DND-41 (cell line): ENCODE measurements around the gene POLN.

Experiments used
- ATAC-seq: fragments of 200-7000 bp; cut with Tn5 transposase; 3 replicates; pipeline ENCODE4 v1.9.1; 2021; ENCODE audit warnings: low read depth; ENCODE audit not compliant: insufficient read depth
- DNase-seq: peaks from one replicate; pipeline ENCODE4 v3.0.0-alpha.2; 2020
- H2AFZ ChIP-seq: 2 replicates; pipeline ENCODE4 v1.6.0; 2012; ENCODE audit warnings: low read depth, low read length
- H3K27ac ChIP-seq: 2 replicates; pipeline ENCODE4 v1.5.1; 2012; ENCODE audit warnings: low read length, inconsistent platforms
- H3K27me3 ChIP-seq: fragments of 200-600 bp; sonication (generic); 2 replicates; pipeline ENCODE4 v1.6.0; 2012; ENCODE audit warnings: low read length, mild to moderate bottlenecking, inconsistent platforms; ENCODE audit not compliant: insufficient read depth, poor library complexity
- H3K36me3 ChIP-seq: 2 replicates; pipeline ENCODE4 v1.5.1; 2012; ENCODE audit warnings: low read length, inconsistent platforms; ENCODE audit not compliant: insufficient read depth
- H3K4me1 ChIP-seq: 2 replicates; pipeline ENCODE4 v1.5.1; 2012; ENCODE audit warnings: mild to moderate bottlenecking, low read length; ENCODE audit not compliant: insufficient read depth
- H3K4me2 ChIP-seq: 2 replicates; pipeline ENCODE4 v1.6.0; 2012; ENCODE audit warnings: mild to moderate bottlenecking, moderate library complexity, low read length, inconsistent platforms; ENCODE audit not compliant: insufficient read depth
- H3K4me3 ChIP-seq, 2 experiments: fragments of 200-600 bp in 1 of 2; shearing (Covaris generic) in 1 of 2; 2 replicates each; pipeline ENCODE4 v1.5.1; 2012 to 2016; ENCODE audit warnings: inconsistent platforms in 2 of 2, low read length in 2 of 2, mild to moderate bottlenecking in 2 of 2, low read depth in 1 of 2, moderate library complexity in 1 of 2
- H3K79me2 ChIP-seq: 2 replicates; pipeline ENCODE4 v1.6.0; 2012; ENCODE audit warnings: low read length, inconsistent platforms; ENCODE audit not compliant: insufficient read depth
- H3K9ac ChIP-seq: 2 replicates; pipeline ENCODE4 v1.6.0; 2012; ENCODE audit warnings: low read depth, mild to moderate bottlenecking, inconsistent platforms, low read length, moderate library complexity
- H3K9me3 ChIP-seq: 2 replicates; pipeline ENCODE4 v1.5.1; 2012; ENCODE audit warnings: low read length, moderate library complexity, mild to moderate bottlenecking, inconsistent platforms; ENCODE audit not compliant: insufficient read depth, severe bottlenecking
- H4K20me1 ChIP-seq: 2 replicates; pipeline ENCODE4 v1.6.0; 2012; ENCODE audit warnings: low read length; ENCODE audit not compliant: insufficient read depth
- EZH2 ChIP-seq: IDR thresholded peaks from 3 replicates; pipeline ENCODE4 v1.6.1; 2012; ENCODE audit warnings: borderline replicate concordance, low read depth, mild to moderate bottlenecking, moderate library complexity, low read length, inconsistent platforms; ENCODE audit not compliant: severe bottlenecking
- TF ChIP-seq, protein P1 (sequence below): IDR thresholded peaks from 2 replicates; pipeline ENCODE4 v1.5.1; 2012; ENCODE audit warnings: borderline replicate concordance, low read length, moderate library complexity, mild to moderate bottlenecking; ENCODE audit not compliant: poor library complexity, severe bottlenecking; ENCODE audit errors: extremely low read depth

Gene POLN

DNA sequence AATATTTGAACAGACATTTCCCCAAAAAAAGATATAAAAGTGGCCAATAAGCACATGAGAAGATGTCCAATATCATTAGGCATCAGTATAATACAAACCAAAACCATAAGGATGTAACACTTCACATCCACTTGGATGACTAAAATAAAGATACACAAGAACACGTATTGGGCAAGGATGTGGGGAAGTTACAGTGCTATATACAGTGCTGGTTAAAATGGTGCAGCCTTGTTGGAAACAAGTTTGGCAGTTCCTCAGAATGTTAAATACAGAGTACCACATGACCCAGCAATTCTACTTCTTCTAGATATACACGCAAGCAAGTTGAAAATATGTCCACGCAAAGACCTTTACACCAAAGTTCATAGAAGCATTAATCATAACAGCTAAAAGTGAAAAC, 58.9 kb downstream of the POLN start:
- H3K79me2 ChIP-seq: no peaks in the 10 kb centered on the region
- ATAC-seq: no peak
- TF ChIP-seq, protein P1, sequence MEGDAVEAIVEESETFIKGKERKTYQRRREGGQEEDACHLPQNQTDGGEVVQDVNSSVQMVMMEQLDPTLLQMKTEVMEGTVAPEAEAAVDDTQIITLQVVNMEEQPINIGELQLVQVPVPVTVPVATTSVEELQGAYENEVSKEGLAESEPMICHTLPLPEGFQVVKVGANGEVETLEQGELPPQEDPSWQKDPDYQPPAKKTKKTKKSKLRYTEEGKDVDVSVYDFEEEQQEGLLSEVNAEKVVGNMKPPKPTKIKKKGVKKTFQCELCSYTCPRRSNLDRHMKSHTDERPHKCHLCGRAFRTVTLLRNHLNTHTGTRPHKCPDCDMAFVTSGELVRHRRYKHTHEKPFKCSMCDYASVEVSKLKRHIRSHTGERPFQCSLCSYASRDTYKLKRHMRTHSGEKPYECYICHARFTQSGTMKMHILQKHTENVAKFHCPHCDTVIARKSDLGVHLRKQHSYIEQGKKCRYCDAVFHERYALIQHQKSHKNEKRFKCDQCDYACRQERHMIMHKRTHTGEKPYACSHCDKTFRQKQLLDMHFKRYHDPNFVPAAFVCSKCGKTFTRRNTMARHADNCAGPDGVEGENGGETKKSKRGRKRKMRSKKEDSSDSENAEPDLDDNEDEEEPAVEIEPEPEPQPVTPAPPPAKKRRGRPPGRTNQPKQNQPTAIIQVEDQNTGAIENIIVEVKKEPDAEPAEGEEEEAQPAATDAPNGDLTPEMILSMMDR: no peak
- no peak for TF ChIP-seq EZH2
- H3K4me3 ChIP-seq: no peak overlapping the region
- H4K20me1 ChIP-seq: no peaks in the 10 kb centered on the region
- no peak overlapping the region for H3K27ac ChIP-seq
- H3K4me1 ChIP-seq: no peaks in the 10 kb centered on the region
- no peak overlapping the region for H2AFZ ChIP-seq
- no peaks in the 10 kb centered on the region for H3K27me3 ChIP-seq
- H3K4me2 ChIP-seq: no peak overlapping the region
- no peak overlapping the region for H3K9ac ChIP-seq
- H3K36me3 ChIP-seq: no peaks in the 10 kb centered on the region
- H3K9me3 ChIP-seq: peaks cover 5% of the 10 kb centered on the region
- no peak for DNase-seq

DNA sequence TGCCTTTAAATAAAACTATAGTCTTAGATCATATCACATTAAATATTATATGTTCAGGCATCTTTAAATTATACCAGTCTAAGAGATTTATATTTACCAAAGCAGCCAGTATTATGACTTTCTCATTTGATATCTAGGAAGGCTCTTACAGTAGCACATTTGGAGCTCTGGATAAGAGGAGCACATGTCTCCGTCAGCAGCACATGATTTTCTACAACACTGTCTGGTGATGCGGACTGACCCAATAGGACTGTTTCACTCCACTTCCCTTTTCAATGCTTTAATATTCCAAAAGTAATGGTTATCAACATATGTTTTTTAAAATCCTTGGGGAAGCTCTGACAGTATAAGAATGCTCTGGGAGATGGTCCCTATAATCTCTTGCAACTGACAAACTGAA, 61.5 kb downstream of the POLN start:
- Histone ChIP-seq H3K4me3 (no peak overlapping the region), H3K79me2 (no peaks in the 10 kb centered on the region), H3K27ac (no peak overlapping the region), H3K9ac (no peak overlapping the region), H2AFZ (no peak overlapping the region), H3K27me3 (no peaks in the 10 kb centered on the region), H4K20me1 (no peaks in the 10 kb centered on the region), H3K36me3 (no peaks in the 10 kb centered on the region), H3K4me2 (no peak overlapping the region), H3K4me1 (peaks cover 22% of the 10 kb centered on the region), H3K9me3 (peaks cover 5% of the 10 kb centered on the region)
- no peak for DNase-seq
- TF ChIP-seq, protein P1: no peak
- no peak for TF ChIP-seq EZH2
- no peak for ATAC-seq

DNA sequence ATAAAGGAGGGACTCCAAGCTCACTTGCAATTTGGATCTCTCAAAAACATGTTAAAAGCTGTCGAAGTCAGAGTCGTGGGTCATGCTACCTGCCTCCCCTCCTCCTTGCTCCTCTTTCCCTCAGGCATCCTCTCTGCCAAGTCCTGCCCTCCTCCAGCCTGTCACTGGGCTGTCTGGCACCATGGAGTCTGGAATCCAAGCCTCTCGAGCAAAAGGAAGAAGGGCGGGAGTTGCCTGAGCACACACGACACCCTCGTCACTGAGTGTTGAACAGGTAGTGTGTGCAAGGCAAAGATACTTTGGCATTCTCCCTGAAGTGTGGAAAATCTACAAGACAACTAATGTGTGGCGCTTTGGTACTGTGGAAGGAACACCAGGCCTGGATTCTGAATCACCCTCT, 62.2 kb downstream of the POLN start:
- no peaks in the 10 kb centered on the region for H3K27me3 ChIP-seq
- peaks cover 27% of the 10 kb centered on the region for H3K4me1 ChIP-seq
- H4K20me1 ChIP-seq: no peaks in the 10 kb centered on the region
- no peak for DNase-seq
- no peak overlapping the region for H2AFZ ChIP-seq
- H3K4me3 ChIP-seq: no peak overlapping the region
- no peaks in the 10 kb centered on the region for H3K36me3 ChIP-seq
- no peak overlapping the region for H3K27ac ChIP-seq
- no peak overlapping the region for H3K4me2 ChIP-seq
- H3K9me3 ChIP-seq: peaks cover 5% of the 10 kb centered on the region
- no peaks in the 10 kb centered on the region for H3K79me2 ChIP-seq
- no peak overlapping the region for H3K9ac ChIP-seq
- ATAC-seq: no peak
- no peak for TF ChIP-seq EZH2
- TF ChIP-seq, protein P1: no peak

DNA sequence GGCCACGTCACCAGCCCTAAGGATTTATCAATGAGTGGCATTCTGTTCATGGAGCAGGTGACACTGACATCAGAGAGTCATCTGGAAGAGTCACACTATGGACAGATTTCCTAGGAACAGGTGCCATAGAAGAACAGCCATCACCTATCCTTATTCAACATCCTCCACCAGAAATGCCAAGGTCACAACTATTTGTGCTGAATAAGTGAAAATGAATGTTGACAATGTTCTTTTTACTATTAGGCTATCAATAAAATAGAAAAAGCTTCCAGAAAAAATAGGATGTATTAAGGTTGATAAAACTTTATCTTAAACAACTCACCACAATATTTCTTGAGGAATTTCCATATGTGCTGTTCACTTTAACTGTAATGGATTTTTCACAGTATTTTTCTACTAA, 62.9 kb downstream of the POLN start:
- H4K20me1 ChIP-seq: no peaks in the 10 kb centered on the region
- TF ChIP-seq, protein P1: no peak
- TF ChIP-seq EZH2: no peak
- peaks cover 5% of the 10 kb centered on the region for H3K9me3 ChIP-seq
- no peaks in the 10 kb centered on the region for H3K36me3 ChIP-seq
- H2AFZ ChIP-seq: no peak overlapping the region
- ATAC-seq: no peak
- no peak overlapping the region for H3K4me3 ChIP-seq
- H3K9ac ChIP-seq: no peak overlapping the region
- no peaks in the 10 kb centered on the region for H3K27me3 ChIP-seq
- H3K27ac ChIP-seq: no peak overlapping the region
- no peak for DNase-seq
- H3K79me2 ChIP-seq: no peaks in the 10 kb centered on the region
- peaks cover 27% of the 10 kb centered on the region for H3K4me1 ChIP-seq
- H3K4me2 ChIP-seq: no peak overlapping the region
